ENCODE results near the gene GNAO1. TPM values are rescaled to one million over a fixed set of nuclear protein-coding genes. Genes with fewer than 3 reads are reported as not detected.

GNAO1 gene
- total RNA-seq, 1 donor from 2014 or later = 1.9 TPM

GRCh38 chr16:56163938-56164337 is 27.4 kb upstream of the GNAO1 start:
- Mint-ChIP-seq H3K9me3 (no peaks in the 10 kb centered on the region), H3K36me3 (no peaks in the 10 kb centered on the region), H3K27ac (no peak overlapping the region), H3K4me3 (no peak overlapping the region), H3K4me1 (no peaks in the 10 kb centered on the region), H3K27me3 (ENCODE audit: insufficient read depth, low read depth) (no peaks in the 10 kb centered on the region)
- Histone ChIP-seq H3F3A (ENCODE audit: low read depth) (no peaks in the 10 kb centered on the region), H3K4me3 (no peak overlapping the region), H3K9me3 (ENCODE audit: low read depth) (no peaks in the 10 kb centered on the region), H3K27ac (no peak overlapping the region), H3K79me2 (ENCODE audit: low read depth) (no peaks in the 10 kb centered on the region), H3K9ac (no peak overlapping the region), H3K36me3 (no peaks in the 10 kb centered on the region), H2AFZ (replicated peaks) (no peak overlapping the region), H3K4me2 (no peak overlapping the region), H4K20me1 (ENCODE audit: low read depth) (no peaks in the 10 kb centered on the region), H3K4me1 (no peaks in the 10 kb centered on the region), H3K27me3 (no peaks in the 10 kb centered on the region)
- no peak for DNase-seq (ENCODE audit: low spot score)
- TF ChIP-seq EZH2 (IDR thresholded peaks at IDR 0.05) = no peak

- H3K4me3 Mint-ChIP-seq = no peak overlapping the region
- no peak overlapping the region for H3K27ac Mint-ChIP-seq
- no peak overlapping the region for H3K4me2 ChIP-seq
- no peaks in the 10 kb centered on the region for H3K79me2 ChIP-seq (ENCODE audit: low read depth)
- H3F3A ChIP-seq (ENCODE audit: low read depth) = no peaks in the 10 kb centered on the region
- no peaks in the 10 kb centered on the region for H4K20me1 ChIP-seq (ENCODE audit: low read depth)
- no peak for TF ChIP-seq EZH2phosphoT487 (IDR thresholded peaks at IDR 0.05)
- no peak for TF ChIP-seq EZH2 (IDR thresholded peaks at IDR 0.05)
- TF ChIP-seq CTCF (IDR thresholded peaks at IDR 0.05) = no peak
- H3K27ac ChIP-seq = no peak overlapping the region
- no peaks in the 10 kb centered on the region for H3K9me3 ChIP-seq (ENCODE audit: low read depth)
- H3K4me3 ChIP-seq = no peak overlapping the region
- H3K9me3 Mint-ChIP-seq = no peaks in the 10 kb centered on the region
- H2AFZ ChIP-seq (replicated peaks) = no peak overlapping the region
- H3K27me3 ChIP-seq = no peaks in the 10 kb centered on the region
- no peak overlapping the region for H3K9ac ChIP-seq
- no peaks in the 10 kb centered on the region for H3K27me3 Mint-ChIP-seq (ENCODE audit: insufficient read depth, low read depth)
- no peaks in the 10 kb centered on the region for H3K4me1 ChIP-seq
- no peaks in the 10 kb centered on the region for H3K4me1 Mint-ChIP-seq
- no peaks in the 10 kb centered on the region for H3K36me3 Mint-ChIP-seq
- no peak for DNase-seq (ENCODE audit: low spot score)
- H3K36me3 ChIP-seq = no peaks in the 10 kb centered on the region
Measured at GRCh38 chr16:56164636-56165035, 26.7 kb upstream of the GNAO1 start.

GRCh38 chr16:56174411-56174810 is 16.9 kb upstream of the GNAO1 start:
- Histone ChIP-seq H3K9me3 (ENCODE audit: low read depth) (no peaks in the 10 kb centered on the region), H3K4me2 (no peak overlapping the region), H3K27me3 (no peaks in the 10 kb centered on the region), H3K4me1 (no peaks in the 10 kb centered on the region), H3F3A (ENCODE audit: low read depth) (no peaks in the 10 kb centered on the region), H3K79me2 (ENCODE audit: low read depth) (no peaks in the 10 kb centered on the region), H3K36me3 (no peaks in the 10 kb centered on the region), H3K9ac (no peak overlapping the region), H3K4me3 (no peak overlapping the region), H3K27ac (no peak overlapping the region), H2AFZ (replicated peaks) (no peak overlapping the region), H4K20me1 (ENCODE audit: low read depth) (no peaks in the 10 kb centered on the region)
- DNase-seq (ENCODE audit: low spot score) = no peak
- Mint-ChIP-seq H3K36me3 (no peaks in the 10 kb centered on the region), H3K4me1 (no peaks in the 10 kb centered on the region), H3K27ac (no peak overlapping the region), H3K27me3 (ENCODE audit: insufficient read depth, low read depth) (peaks cover 5% of the 10 kb centered on the region), H3K4me3 (no peak overlapping the region), H3K9me3 (peaks cover 3% of the 10 kb centered on the region)
- no peak for TF ChIP-seq EZH2 (IDR thresholded peaks at IDR 0.05)
- no peak for TF ChIP-seq CTCF (IDR thresholded peaks at IDR 0.05)
- no peak for TF ChIP-seq EZH2phosphoT487 (IDR thresholded peaks at IDR 0.05)

GRCh38 chr16:56181401-56181800 is 9.9 kb upstream of the GNAO1 start:
- peaks cover 1% of the 10 kb centered on the region for H3K36me3 Mint-ChIP-seq
- Histone ChIP-seq H3K4me2 (no peak overlapping the region), H3K79me2 (ENCODE audit: low read depth) (no peaks in the 10 kb centered on the region), H3K36me3 (no peaks in the 10 kb centered on the region), H3K27me3 (no peaks in the 10 kb centered on the region), H4K20me1 (ENCODE audit: low read depth) (no peaks in the 10 kb centered on the region), H3K4me1 (no peaks in the 10 kb centered on the region), H3K9me3 (ENCODE audit: low read depth) (no peaks in the 10 kb centered on the region), H3F3A (ENCODE audit: low read depth) (no peaks in the 10 kb centered on the region), H2AFZ (replicated peaks) (no peak overlapping the region), H3K4me3 (no peak overlapping the region), H3K9ac (no peak overlapping the region), H3K27ac (no peak overlapping the region)
- no peak overlapping the region for H3K4me3 Mint-ChIP-seq
- H3K27me3 Mint-ChIP-seq (ENCODE audit: insufficient read depth, low read depth) = peaks cover 5% of the 10 kb centered on the region
- no peak for TF ChIP-seq EZH2phosphoT487 (IDR thresholded peaks at IDR 0.05)
- peaks cover 15% of the 10 kb centered on the region for H3K9me3 Mint-ChIP-seq
- no peak overlapping the region for H3K27ac Mint-ChIP-seq
- peaks cover 7% of the 10 kb centered on the region for H3K4me1 Mint-ChIP-seq
- DNase-seq (ENCODE audit: low spot score) = no peak

All from neural progenitor cell (in vitro differentiated cells).